HL-60/S4 treated with retinoic acid at 250 ng/mL for 4 days and 3 days (cell line): ENCODE data around the gene RGS9.
"Not testable (repeated sequence)": the region's sequence is repeated elsewhere in the genome, so short reads cannot be mapped to it uniquely, and the experiment has no call there.

ENCODE experiments used
- in situ Hi-C: fragments of 300-500 bp; cut with MboI; formaldehyde crosslinking; loops from 2 replicates; pipeline ENCODE4 v1.7.0; 2022; ENCODE audit warnings: low sequenced_read_pairs

Gene RGS9

DNA sequence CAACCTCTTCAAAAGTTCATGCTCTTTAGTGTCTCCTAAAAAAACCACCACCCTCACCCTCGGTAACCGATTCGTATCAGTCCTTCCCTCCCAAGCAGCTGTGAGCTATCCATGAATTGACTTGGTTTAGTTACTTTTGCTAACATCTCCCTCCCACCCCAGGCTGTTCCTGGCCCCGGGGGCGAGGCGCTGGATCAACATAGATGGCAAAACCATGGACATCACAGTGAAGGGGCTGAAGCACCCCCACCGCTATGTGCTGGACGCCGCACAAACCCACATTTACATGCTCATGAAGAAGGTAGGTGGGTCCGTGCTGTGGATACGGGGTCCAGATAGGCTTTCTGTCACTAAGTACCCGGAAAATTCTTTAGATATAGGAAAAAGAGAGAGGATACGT, 66.8 kb downstream of the RGS9 start:
- in situ Hi-C loops: no loop called here

DNA sequence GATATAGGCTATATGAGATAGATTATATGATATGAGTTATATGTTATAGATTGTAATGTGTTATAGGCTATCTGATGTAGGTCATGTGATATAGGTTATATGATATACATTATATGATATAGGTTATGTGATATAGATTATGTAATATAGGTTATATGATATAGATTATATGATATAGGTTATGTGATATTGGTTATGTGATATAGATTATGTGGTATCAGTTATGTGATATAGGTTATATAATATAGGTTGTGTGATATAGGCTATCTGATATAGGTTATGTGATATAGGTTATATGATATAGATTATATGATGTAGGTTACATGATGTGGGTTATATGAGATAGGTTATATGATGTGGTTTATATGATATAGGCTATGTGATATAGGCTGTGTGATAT, 68.5 kb downstream of the RGS9 start:
- in situ Hi-C loops: no loop called here

DNA sequence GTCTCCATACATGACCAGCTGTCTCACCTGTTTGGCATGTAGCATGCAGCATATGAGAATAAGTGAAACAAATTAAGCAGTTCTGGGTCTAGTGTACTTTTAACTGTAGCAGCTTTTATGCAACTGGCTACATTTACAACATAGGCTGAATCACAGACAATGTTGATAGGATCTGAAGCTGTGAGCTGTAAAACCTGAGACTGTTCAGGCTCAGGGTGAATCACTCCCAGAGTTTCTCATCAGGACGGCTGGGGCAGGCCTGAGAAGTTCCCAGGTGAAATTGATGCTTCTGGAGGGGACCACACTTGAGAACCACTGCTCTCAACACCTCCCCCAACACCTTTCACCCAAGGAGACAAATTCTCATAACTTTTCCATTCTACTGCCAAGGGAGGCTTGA, 70.3 kb downstream of the RGS9 start:
- in situ Hi-C loops: not testable (repeated sequence)

DNA sequence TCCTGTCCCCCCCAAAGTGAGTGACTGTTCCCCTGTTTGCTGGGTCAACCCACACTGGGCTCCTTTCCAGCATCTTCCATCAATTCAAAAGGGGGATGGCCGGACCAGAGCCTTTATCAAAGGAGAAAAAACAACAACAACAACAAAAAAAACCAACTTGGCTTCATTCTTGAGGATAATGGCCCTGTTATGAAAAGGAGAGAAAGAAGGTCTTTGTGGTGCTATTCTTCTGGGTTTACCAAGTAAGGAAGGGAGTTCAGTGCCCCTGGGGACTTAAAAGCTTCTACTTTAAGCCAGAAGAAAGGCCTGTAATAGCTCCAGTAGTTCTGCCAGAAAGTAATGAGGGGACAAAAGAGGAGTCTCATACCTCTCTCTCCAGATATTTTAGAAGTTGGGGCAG, 71.5 kb downstream of the RGS9 start:
- in situ Hi-C loops: no loop called here

DNA sequence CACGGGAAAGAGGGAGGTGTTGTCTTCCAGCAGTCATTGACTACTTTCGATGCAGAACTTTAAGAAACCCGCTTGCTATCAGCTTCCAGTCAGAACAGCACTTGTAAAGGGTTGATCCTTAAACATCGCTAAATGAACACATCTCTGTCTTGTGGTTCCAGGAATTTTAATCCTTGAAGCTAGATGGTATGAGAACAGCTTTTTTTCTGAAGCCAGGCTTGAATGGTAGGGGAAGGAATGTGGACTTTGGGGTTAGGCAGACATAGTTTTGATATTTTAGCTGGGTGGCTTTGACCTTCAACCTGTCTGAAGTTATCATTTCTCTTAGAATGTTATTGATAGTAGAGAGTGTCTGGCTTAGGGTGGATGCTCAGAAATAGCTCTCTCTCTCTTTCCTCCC, 81.1 kb downstream of the RGS9 start:
- in situ Hi-C loops: no loop called here

DNA sequence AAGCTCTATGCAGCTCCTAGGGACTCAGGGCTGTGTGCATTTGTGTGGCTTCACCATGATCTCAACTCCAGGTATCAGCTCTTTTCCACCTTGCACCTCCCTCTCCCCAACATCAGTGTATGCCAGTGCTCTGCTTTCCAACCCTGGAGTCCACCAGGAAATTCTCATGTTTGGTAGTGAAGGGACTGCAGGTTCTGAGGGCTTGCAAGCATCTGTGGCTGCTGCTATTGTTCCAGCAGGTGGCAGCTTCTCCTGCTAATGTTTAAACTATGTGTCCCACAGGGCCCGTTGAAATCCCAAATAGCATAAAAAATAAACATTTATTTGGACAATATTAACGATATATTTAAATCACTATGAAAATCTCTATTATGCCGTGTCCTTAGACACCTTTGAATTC, 82.0 kb downstream of the RGS9 start:
- in situ Hi-C loops: no loop called here

DNA sequence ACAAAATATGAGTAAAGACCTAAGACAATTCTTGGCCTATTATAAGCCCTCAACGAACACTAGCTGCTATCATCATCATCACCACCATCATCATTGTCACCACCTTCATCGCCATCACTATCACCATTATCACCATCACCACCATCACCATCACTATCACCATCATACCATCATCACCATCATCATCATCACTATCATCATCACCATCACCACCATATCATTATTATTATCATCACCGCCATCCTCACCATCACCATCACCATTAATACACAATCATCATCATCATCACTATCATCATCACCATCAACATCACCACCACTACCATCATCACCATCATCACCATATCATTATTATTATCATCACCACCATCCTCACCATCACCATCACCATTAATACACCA, 82.5 kb downstream of the RGS9 start:
- in situ Hi-C loops: no loop called here

DNA sequence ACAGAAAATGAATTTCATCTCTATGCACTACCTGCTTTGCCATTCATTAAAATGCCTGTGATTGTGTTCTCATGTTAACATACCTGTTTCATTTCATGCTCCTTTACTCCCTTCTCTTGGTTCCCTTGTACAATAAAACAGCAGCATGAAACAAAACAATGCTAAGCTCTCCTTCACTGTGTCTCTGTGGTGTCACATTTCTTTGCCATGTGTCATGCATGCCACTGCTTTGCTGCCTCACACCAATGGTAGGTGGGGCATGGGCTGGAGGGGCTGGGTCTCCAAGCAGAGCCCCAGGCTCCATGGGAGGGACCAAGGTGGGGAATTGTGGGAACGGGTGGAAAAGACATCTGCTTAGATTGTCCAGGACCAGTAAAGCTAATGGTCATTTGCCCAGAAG, 83.6 kb downstream of the RGS9 start:
- in situ Hi-C loops: no loop called here

DNA sequence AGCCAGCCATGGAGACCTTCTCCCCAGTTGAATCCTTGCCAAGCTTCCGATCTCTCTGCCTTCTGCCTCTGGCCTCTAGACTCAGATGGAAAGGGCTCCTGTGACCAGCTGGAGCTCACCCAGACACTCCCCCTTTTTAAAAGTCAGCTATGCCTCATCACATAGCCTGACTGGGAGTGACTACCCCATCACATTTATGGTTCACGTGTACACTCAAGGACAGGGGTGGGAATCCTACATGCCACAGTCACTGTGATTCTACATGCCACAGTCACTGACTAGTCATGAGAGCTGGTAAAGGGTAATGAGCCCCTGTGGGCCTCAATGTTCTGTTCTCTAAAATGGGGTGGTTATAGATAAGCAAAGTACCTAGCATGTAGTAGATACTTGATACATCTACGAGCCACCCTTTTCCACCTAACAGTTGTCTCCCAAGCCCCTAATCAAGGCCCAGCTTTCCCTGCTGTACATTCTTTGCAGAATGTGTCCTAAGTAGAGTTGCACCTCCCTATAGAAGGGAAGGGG, 85.1 kb downstream of the RGS9 start:
- in situ Hi-C loops: no loop called here

DNA sequence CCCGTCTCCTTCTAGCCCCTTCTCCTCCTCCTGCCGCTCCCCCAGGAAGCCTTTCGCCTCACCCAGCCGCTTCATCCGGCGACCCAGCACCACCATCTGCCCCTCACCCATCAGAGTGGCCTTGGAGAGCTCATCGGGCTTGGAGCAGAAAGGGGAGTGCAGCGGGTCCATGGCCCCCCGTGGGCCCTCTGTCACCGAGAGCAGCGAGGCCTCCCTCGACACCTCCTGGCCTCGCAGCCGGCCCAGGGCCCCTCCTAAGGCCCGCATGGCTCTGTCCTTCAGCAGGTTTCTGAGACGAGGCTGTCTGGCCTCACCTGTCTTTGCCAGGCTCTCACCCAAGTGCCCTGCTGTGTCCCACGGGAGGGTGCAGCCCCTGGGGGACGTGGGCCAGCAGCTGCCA, 87.9 kb downstream of the RGS9 start:
- in situ Hi-C loops: no loop called here

DNA sequence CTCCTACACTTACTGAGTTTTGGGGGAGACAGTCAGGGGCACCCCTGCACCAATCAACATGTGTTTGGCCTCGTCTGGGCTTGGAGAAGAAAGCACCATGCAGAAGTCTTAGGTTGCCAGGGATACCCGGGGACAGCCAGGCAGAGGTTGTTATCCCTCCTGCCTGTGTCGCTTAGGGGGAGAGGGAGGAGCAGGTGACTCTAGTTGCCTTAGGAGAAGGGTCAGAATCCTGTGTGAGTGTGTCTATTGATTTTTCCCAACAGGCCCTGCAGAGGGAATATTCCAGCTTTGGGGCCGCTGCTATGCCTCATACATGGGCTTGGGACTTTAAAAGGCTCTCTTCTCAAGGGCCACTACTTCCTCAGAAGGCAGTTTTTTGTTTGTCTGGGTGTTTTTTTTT, 89.1 kb downstream of the RGS9 start:
- in situ Hi-C loops: no loop called here

DNA sequence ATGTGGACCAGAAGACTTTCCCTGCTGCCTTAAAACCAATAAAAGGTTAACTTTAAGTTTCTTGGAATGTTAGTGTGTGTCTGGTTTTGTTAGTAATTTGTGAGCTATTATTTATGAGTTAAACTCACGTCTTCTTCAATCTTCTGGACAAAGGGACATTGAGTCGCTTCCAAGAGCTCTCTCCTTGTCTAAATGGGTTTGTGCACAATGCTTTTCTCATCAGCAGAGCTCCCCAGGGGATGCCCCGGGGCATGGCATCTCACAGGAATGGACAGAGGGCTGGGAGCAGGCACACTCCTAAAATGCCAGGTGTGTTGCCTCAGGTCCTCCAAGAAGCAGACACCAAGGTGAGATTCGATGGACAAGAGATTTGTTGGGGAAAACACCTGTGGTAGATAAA, 90.5 kb downstream of the RGS9 start:
- in situ Hi-C loops: no loop called here

DNA sequence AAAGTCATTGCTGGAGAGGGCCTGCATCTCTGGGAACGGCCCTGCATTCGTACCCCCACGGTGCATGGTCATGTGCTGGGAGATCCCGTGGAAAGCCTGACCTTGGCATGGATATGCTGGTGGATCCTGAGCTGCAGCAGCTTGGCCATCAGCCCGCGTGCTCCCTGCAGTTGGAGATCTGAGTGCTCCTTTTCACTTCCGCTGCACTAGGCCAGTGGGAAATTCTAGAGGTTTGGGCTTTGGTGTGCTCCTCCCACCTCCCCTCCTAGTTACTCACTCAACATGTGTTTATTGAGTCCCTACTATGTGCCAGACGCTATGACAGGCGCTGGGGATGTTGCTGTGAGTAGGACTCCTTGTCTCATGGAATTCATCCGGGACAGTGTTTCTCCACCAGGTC, 91.1 kb downstream of the RGS9 start:
- in situ Hi-C loops: no loop called here

DNA sequence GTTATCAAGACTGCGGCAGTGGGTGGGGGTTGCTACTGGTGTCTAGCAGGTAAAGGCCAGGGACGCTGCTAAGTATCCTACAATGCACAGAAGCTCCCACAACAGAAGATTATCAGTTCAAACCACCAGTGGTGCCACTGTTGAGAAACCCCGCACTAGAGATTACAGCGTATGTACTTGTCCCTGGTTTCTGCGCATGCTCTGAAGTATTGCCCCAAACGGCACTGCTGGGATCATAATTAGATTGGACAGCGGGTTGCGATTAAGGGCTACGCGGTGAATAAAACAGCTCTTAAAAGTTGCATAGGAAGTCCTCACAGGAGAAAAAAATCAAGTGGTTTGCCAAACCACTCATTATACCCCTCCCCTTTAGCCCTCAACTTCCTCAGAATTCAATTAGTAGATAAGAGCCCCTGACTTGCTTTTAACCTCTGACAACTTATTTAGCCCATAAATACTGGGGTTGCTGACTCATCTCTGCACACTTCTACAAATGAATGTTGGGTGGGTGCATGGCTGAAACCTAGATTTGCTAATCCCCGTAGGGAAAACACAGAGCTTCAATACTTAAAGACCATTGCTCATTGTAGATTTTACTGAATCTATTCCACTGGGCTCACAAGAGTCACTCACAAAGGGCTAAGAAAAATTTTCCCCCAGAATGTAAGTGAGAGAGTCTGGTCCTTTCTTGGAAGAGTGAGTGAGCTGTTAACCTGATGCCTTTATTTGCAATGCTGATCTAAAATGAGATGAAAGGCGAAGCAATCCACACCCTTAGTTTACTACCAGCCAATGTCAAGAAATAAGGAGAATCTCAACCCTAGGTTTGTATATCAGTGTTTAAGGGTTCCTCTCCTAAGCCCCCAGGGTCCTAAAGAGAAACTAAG, 91.8 kb downstream of the RGS9 start:
- in situ Hi-C loops: no loop called here

DNA sequence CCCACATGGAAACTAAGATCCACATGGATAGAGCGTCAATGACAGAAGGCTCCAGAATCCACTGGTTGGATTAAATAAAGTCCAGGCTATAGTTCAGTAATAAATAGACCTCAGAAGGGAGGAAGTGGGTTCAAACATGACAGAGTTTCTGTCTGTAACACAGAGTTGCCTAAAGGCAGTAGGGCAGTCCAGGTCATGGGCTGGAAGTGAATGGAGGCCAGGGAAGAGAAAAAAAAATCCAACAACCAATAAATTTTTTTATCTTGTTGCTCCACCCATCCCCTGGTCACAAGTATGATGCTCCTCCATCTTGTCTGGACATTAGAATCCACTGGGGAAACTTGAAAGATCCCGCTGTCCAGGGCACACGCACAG, 92.4 kb downstream of the RGS9 start:
- in situ Hi-C loops: no loop called here

DNA sequence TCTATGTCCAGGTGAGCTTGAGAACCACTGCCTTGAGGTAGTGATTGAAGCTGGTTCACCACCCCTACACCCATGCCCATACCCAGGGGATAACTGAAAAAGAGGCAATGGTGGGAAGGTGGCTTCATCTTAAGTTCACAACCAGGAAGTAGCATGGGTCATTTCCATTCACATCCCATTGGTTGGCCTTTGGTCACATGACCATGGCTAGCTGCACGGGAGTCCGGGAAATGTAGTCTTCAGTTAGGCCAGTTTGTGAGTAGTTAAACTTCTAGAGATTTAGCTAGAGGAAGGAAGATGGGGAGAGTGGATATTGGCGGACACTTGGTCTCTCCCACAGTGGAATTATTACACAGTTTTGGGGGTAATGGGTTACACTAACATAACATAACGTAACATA, 92.9 kb downstream of the RGS9 start:
- in situ Hi-C loops: no loop called here

DNA sequence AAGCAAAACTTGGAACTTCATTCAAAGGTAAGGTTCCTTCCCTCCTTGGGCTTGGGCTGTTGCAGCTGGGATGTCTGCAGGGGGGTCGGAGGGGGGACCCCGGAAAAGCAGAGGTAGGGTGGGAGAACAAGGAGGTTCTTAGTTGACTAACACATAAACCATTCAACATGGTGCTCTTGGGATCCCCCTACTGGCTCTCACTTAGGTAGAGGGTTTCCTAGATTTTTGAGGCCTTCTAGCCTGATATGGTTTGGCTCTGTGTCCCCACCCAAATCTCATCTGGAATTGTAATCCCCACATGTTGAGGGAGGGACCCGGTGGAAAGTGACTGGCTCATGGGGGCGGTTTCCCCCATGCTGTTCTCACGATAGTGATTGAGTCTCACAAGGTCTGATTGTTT, 93.9 kb downstream of the RGS9 start:
- in situ Hi-C loops: no loop called here

DNA sequence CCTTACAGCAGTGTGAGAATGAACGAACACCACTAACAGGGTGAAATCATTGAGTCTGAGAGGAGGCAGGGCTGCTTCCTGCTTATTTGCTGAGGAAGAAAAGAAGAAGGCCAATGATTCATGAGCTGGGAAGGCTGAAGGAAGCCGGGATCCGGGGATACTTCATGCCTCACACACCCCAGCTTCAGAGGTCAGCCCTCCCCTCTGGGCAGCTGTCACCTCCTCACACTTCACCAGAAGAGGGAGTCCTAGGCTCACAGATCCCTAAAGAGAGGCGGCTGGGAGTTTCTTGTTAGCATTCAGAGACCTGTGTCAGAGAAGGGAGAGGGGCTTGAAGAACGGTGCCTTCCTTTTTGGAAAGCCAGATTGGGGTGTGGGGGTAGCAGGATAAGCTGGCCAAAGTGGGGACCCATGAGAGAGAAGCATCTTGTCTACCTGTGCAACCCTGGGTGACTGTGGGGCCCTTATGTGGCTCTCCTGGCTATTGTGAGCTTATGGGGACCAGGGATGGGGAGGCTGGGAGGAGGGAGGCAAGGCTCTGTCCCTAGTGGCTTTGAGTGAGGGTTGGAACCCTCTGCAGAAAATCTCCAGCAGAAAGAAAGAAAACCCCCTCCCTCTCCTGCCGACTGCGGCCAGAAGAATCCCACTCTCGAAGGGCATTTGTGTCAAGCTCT, 94.6 kb downstream of the RGS9 start:
- in situ Hi-C loops: no loop called here

DNA sequence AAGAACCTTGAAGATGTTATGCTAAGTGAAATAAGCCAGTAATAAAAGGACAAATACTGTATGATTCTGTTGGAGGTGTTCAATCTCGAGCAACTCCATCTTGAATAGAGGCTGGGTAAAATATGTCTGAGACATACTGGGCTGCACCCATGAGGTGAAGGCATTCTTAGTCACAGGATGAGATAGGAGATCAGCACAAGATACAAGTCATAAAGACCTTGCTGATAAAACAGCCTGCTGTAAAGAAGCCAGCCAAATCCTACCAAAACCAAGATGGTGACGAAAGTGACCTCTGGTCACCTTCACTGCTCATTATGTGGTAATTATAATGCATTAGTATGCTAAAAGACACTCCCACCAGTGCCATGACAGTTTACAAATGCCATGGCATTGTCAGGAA, 98.1 kb downstream of the RGS9 start:
- in situ Hi-C loops: no loop called here

DNA sequence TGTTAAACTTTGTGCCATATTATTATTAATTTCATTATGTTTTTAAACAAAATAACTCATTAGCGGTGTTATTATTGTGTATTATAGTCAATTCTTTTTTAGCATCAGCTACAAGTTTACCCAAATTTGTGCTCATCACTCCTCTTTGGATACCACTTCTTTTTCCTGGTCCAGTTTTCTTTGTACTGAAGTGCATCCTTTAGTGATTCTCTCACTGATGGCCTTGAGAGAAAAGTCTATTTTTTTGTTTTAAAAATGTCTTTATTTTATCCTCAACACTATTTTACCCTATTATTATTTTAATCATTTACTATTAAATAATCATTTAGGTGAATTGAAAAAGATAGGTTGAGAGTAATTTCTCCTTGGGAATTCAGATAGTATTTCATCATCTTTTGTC, 99.2 kb downstream of the RGS9 start:
- in situ Hi-C loops: no loop called here

DNA sequence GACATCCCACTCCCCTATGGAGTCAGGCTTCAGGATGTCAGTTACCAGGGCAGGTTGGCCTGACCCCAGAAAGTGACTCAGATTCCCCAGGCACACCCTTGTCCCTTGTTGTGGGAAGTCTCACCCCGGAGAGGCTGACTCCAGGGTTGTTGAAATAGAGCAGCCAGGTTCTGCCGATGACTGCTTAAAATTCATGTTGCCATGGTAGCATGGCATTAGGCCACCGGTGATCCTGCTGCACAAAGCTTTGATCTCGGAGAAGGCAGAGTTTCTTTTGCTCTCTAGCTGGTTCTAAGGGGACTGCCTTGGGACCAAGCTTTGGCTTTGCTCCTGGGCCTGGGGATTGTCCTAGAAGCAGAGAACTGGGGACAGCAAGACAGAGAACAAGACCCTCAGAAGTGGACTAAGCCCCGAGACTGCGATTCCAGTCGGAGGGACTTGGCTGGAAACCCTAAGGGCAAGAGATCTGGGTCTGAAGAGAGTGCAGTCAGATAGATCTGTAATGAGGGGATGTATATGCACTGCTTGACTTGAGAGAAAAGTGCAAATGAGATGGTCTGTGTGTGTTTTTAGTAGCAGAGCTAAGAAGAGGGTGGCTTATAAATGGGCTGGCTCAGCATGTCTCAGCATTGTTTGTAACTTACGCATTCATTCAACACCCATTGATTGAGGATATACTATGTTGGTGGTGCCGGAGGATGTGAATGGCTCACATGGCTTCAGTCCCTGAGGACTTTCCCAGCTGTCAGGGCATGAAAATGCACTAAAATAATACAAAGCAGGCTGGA, 106.9 kb downstream of the RGS9 start:
- in situ Hi-C loops: no loop called here

DNA sequence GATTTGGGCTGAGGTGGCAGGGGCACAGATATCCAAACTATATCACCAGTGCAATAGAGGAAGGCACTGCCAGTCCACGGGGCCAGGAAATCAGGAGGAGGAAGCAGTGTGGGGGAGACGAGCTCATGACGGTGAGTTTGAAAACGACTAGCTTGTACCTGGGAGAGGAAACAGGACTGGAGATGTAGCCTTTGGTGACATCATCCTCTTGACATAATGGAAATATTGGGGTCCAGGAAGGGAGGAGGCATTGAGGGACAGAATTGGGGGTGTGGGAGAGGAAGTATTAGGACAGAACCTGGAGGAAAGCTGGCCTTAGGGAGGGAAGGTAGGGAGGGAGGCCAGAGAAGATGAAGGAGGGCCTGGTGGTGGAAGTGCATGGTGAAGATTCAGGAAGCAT, 109.1 kb downstream of the RGS9 start:
- in situ Hi-C loops: no loop called here
